Lower lobe of right lung (tissue), 2 donors: ENCODE measurements around the gene GRID1. TPM values are rescaled to one million over a fixed set of nuclear protein-coding genes. Genes with fewer than 3 reads are reported as not detected.

Experiments used
- ATAC-seq, 2 donors: fragments of 200-7000 bp; cut with Tn5 transposase; one replicate each; pipeline ENCODE4 v1.9.1; 2020 to 2022; ENCODE audit warnings: mild to moderate bottlenecking in 2 of 2, moderate library complexity in 2 of 2
- DNase-seq: peaks from one replicate; pipeline ENCODE4 v3.0.0-alpha.2; 2020
- H3K27ac ChIP-seq: fragments of 200-600 bp; one replicate; pipeline ENCODE4 v1.8.0; 2022
- H3K27me3 ChIP-seq: fragments of 200-600 bp; one replicate; pipeline ENCODE4 v1.8.0; 2022; ENCODE audit warnings: low read depth
- H3K36me3 ChIP-seq: fragments of 200-600 bp; one replicate; pipeline ENCODE4 v1.8.0; 2022; ENCODE audit warnings: mild to moderate bottlenecking
- H3K4me1 ChIP-seq: fragments of 200-600 bp; one replicate; pipeline ENCODE4 v1.8.0; 2022
- H3K4me3 ChIP-seq: fragments of 200-600 bp; one replicate; pipeline ENCODE4 v1.8.0; 2022; ENCODE audit warnings: mild to moderate bottlenecking
- H3K9me3 ChIP-seq: fragments of 200-600 bp; one replicate; pipeline ENCODE4 v1.8.0; 2022
- intact Hi-C: fragments of 100-400 bp; cut with DNase I; formaldehyde crosslinking; loops from one replicate; pipeline ENCODE4 v1.11.0; 2022
- long read RNA-seq: library from polyadenylated mRNA; unstranded; transcript quantifications from one replicate; pipeline ENCODE4 v2.0.0, GENCODE V29; 2021
- total RNA-seq: library from RNA; stranded (reverse); fragmentation: NEBNext Ultra II Directional; extraction: Animal tissue kit (Norgen Biotek cat#: 25700); gene quantifications from one replicate; pipeline ENCODE4 v1.2.1, GENCODE V29; 2021
- TF ChIP-seq, protein P1 (sequence below): fragments of 200-600 bp; IDR thresholded peaks from one replicate; pipeline ENCODE4 v1.8.0; 2022; ENCODE audit warnings: antibody characterized with exemption, mild to moderate bottlenecking
- donor health status: DM: no; HTN: yes; CAD: no; lungs with severe emphysema.

The GRID1 gene
- 2.5 TPM for total RNA-seq
- long read RNA-seq, partial matches to known transcripts, result 0 of 3 reads
- long read RNA-seq, other reads (novel, unspliced or antisense), result 3 of 3 reads

DNA sequence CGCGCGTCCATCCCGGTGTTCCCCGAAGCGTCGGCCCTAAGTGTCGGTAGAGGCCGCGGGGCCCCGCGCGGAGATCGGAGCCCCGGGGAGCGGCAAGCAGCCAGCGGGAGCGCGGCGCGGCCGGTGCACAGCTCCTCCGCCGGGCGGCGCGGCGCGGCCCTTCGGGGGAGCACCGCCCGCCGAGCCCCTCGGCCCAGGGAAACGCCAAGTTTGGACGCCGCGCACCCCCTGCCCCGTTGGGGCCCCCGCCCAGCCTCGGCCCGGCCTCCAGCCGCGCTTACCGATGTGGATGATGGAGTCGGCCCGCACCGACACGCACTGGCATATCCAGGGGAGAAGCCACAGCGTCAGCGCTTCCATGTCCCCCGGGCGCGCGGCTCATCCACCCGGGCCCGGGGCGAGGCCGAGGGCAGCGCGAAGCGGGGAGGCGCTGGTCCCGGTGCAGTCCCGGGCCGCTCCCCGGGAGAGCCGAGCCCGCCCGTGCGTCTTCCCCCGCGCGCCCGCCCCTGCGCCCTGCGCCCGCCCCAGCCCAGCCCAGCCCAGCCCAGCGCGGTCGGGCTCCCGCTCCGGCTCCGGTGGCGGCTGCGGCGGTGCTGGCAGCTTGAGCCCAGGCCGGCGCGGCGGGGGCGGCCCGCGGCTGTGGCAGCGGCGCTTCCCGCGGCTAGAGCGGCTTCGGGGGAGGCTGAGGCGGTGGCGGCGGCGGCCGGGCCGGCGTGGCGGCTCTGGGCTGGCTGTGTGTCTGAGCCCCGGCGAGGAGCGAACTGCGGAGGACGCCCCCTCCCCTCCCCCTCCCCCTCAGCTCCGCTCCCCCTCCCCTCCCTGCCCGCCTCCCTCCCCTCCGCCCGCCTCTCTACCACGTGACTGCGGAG, at the start of gene GRID1:
Gene GRID1 (minus strand): TSS at position 763 of the 869 bp plus-strand sequence.
- Histone ChIP-seq H3K4me1 (peaks cover 40% of the 10 kb centered on the region), H3K9me3 (no peaks in the 10 kb centered on the region), H3K27me3 (peaks cover 64% of the 10 kb centered on the region), H3K27ac (no peak within 1 kb of the TSS), H3K36me3 (no peaks in the 10 kb centered on the region), H3K4me3 (peak within 1 kb of the TSS; percentile 55)
- TF ChIP-seq, protein P1, sequence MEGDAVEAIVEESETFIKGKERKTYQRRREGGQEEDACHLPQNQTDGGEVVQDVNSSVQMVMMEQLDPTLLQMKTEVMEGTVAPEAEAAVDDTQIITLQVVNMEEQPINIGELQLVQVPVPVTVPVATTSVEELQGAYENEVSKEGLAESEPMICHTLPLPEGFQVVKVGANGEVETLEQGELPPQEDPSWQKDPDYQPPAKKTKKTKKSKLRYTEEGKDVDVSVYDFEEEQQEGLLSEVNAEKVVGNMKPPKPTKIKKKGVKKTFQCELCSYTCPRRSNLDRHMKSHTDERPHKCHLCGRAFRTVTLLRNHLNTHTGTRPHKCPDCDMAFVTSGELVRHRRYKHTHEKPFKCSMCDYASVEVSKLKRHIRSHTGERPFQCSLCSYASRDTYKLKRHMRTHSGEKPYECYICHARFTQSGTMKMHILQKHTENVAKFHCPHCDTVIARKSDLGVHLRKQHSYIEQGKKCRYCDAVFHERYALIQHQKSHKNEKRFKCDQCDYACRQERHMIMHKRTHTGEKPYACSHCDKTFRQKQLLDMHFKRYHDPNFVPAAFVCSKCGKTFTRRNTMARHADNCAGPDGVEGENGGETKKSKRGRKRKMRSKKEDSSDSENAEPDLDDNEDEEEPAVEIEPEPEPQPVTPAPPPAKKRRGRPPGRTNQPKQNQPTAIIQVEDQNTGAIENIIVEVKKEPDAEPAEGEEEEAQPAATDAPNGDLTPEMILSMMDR, result no peak
- intact Hi-C loops, result no loop called here
- peak; percentile 14 to 30 for ATAC-seq
- peak; percentile 51 for DNase-seq

DNA sequence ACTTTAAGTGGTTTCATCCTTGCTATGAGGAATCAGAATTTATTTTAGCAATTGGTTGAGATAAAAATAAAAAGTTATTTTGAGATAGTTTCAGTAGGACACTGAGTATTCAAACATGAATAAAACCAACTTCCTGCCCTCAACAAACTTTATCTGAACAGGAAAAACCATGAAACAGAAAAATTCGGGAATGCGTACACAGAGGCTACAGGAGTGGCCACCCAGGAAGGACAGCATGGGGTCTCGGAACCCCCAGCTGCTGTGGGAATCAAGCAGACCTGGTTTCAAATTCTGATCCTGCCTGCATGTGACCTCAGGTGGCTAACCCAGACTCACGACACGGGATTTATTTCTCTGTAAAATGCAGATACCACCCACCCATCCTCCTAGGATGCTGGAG, 49.0 kb upstream of the GRID1 start:
- no peak for ATAC-seq
- DNase-seq, result no peak
- Histone ChIP-seq H3K27me3 (no peaks in the 10 kb centered on the region), H3K36me3 (no peaks in the 10 kb centered on the region), H3K9me3 (no peaks in the 10 kb centered on the region), H3K4me1 (peaks cover 26% of the 10 kb centered on the region), H3K27ac (no peak overlapping the region), H3K4me3 (no peak overlapping the region)
- TF ChIP-seq, protein P1, result no peak
- intact Hi-C loops, result no loop called here

DNA sequence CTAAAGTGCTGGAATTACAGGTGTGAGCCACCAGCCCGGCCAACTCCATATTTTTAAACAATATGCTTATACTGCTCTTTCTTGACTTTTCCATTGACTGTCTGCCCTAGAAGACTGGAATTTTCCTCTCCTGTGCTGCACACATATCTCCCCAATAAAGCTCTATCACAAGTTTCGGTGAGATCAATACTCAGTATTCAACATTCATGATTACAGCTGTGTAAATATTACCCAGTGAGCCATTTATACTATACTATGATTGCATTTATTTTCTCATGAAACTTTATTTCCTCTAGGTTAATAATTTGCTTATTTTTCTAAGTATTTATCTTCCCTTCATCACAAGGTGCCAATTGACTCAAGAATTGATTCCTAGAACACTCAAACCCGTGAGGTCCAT, 48.5 kb upstream of the GRID1 start:
- H3K4me1 ChIP-seq, result peaks cover 26% of the 10 kb centered on the region
- H3K27ac ChIP-seq, result no peak overlapping the region
- H3K9me3 ChIP-seq, result no peaks in the 10 kb centered on the region
- no peak overlapping the region for H3K4me3 ChIP-seq
- no peaks in the 10 kb centered on the region for H3K27me3 ChIP-seq
- ATAC-seq (no peak), DNase-seq (no peak)
- intact Hi-C loops, result no loop called here
- no peaks in the 10 kb centered on the region for H3K36me3 ChIP-seq
- TF ChIP-seq, protein P1, result no peak

- H3K4me1 ChIP-seq, result peaks cover 26% of the 10 kb centered on the region
- H3K27me3 ChIP-seq, result no peaks in the 10 kb centered on the region
- H3K9me3 ChIP-seq, result no peaks in the 10 kb centered on the region
- ATAC-seq (no peak), DNase-seq (no peak)
- TF ChIP-seq, protein P1, result no peak
- no peak overlapping the region for H3K27ac ChIP-seq
- no peak overlapping the region for H3K4me3 ChIP-seq
- H3K36me3 ChIP-seq, result no peaks in the 10 kb centered on the region
- intact Hi-C loops, result no loop called here
Measured at GRCh38 chr10:86413046-86413728, 46.6 kb upstream of the GRID1 start.

DNA sequence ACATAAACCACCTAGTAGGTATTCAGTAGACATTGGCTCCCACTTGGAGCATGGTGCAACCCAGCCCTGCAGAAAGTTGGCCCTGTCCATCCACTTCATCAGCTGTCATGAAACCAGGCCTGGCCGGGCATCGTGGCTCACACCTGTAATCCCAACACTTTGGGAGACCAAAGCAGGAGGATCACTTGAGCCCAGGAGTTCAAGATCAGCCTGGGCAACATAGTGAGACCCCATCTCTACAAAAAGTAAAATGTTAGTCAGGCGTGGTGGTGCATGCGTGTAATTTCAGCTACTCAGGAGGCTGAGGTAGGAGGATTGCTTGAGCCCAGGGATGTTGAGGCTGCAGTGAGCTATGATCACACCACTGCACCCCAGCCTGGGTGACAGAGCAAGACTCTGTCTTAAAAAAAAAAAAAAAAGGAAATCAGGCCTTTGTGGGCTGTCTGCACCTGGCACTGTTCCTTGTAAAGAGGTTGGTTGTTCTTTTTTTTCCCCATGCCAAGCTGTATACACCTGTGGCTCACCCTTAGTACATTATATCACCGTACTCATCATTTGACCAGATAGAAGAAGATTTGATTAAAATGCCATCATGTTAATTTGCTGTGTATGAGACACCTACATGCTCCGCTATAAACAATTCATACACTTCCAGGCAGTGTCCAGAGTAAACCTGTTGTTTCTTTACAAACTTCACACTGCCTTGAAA, 45.4 kb upstream of the GRID1 start:
- ATAC-seq (peak in 1 of 2 donors; percentile 41), DNase-seq (no peak)
- intact Hi-C loops, result no loop called here
- no peak overlapping the region for H3K4me3 ChIP-seq
- H3K27ac ChIP-seq, result no peak overlapping the region
- peaks cover 26% of the 10 kb centered on the region for H3K4me1 ChIP-seq
- H3K27me3 ChIP-seq, result no peaks in the 10 kb centered on the region
- no peaks in the 10 kb centered on the region for H3K9me3 ChIP-seq
- TF ChIP-seq, protein P1, result no peak
- no peaks in the 10 kb centered on the region for H3K36me3 ChIP-seq
